ENCODE measurements around the gene IFT57.

The IFT57 gene

DNA sequence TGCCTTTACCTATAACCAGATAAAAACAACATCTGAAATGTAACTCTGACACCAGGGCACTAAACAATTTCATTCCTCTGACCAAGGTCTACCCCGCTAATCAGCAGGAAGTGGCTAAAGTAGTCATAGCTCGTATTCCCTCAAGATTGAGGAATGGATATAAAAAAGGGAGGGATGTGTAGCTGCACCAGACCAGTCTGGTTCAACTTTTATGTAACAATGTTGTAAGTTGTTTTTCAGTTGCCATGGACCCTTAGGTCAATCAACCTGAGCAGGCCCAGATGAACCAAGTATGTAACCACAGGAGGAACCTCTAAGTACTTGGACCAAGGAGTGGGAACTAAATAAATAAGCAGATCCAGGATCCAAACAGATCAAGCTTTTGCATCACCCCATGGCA, 28.4 kb upstream of the IFT57 start:
- TF ChIP-seq, protein P1, sequence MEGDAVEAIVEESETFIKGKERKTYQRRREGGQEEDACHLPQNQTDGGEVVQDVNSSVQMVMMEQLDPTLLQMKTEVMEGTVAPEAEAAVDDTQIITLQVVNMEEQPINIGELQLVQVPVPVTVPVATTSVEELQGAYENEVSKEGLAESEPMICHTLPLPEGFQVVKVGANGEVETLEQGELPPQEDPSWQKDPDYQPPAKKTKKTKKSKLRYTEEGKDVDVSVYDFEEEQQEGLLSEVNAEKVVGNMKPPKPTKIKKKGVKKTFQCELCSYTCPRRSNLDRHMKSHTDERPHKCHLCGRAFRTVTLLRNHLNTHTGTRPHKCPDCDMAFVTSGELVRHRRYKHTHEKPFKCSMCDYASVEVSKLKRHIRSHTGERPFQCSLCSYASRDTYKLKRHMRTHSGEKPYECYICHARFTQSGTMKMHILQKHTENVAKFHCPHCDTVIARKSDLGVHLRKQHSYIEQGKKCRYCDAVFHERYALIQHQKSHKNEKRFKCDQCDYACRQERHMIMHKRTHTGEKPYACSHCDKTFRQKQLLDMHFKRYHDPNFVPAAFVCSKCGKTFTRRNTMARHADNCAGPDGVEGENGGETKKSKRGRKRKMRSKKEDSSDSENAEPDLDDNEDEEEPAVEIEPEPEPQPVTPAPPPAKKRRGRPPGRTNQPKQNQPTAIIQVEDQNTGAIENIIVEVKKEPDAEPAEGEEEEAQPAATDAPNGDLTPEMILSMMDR (conservative IDR thresholded peaks at IDR 0.05; ENCODE audit: low read depth, low read length), result no peak
- no peak for DNase-seq (ENCODE audit: low read depth)
- H3K4me3 ChIP-seq (ENCODE audit: low read length), result no peak overlapping the region

DNA sequence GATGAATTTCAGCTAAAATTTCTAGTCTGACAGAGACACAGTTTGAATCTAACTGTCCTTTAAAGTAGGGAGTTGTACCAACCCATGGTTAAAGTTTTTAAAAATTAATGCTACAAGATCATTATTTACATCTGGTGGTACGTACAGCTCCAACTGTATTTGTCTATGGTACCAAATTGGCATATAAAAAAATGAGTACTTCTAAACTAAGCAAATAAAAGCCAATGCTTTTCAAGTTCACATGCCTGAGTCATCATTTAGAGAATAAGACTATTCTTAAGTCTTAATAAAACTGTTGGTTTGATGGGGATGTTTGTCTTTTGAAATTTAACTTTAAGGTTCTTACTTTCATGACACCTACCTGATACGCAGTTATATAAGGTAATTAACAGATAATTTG, 21.0 kb upstream of the IFT57 start:
- H3K4me3 ChIP-seq (ENCODE audit: low read length), result no peak overlapping the region
- TF ChIP-seq, protein P1 (conservative IDR thresholded peaks at IDR 0.05; ENCODE audit: low read depth, low read length), result no peak
- DNase-seq (ENCODE audit: low read depth), result no peak

DNA sequence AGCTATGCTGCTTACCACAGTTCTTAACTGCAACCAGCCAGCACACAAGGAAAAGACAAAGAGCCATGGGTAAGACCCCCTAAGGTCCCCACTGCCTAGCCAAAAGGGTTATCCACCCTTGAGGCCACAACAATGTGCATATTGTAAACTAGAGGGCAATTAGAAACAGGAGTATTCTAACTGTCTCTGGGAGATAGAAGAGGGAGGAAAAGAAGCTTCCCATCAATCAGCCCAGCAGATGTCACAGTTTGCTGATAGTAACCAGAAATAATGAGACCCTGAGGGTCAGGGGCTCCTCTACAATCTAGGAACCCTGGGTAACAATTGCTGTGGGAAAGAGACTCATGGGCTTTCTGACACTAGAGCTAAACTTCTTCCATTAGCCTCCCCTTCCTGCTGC, 20.6 kb upstream of the IFT57 start:
- no peak overlapping the region for H3K4me3 ChIP-seq (ENCODE audit: low read length)
- DNase-seq (ENCODE audit: low read depth), result no peak
- TF ChIP-seq, protein P1 (conservative IDR thresholded peaks at IDR 0.05; ENCODE audit: low read depth, low read length), result no peak

DNA sequence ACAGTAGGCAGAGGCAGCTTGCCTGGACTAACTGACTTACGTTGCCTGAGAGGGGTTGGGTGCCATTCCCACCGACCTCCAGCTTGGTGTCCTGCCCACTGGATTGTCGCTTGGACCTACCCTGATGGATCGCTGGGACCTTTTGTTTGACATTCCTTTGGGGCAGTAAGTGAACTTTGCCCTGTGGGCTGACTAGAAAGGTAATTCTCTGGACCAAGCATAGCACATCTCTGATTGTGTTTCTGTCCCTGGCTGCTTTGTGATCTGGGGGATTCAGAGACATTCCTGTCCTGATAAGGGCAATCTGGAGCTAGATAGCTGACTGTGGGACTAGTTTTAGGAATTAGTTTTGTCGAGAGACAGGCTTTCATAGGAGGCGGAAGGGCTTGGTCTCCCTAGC, 19.5 kb upstream of the IFT57 start:
- no peak for DNase-seq (ENCODE audit: low read depth)

DNA sequence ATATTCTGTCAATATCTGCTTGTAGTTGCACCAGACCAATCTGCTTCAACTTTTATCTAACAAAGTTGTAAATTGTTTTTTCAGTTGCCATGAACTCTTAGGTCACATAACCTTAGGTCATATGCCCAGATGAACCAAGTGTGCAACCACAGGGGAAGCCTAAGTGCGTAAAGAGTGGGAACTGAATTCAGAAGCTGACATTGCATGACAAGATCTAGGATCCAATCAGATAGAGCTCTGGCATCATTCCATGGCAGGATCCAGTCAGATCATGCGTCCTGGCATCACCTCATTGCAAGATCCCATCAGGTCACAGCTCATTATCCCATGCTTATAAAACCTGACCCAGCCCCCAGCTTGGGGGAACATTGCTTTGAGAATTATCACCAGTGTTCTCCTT, 18.9 kb upstream of the IFT57 start:
- TF ChIP-seq, protein P1 (conservative IDR thresholded peaks at IDR 0.05; ENCODE audit: low read depth, low read length), result no peak
- DNase-seq (ENCODE audit: low read depth), result no peak
- H3K4me3 ChIP-seq (ENCODE audit: low read length), result no peak overlapping the region

More for the DNA sequence above, 19.5 kb upstream of the IFT57 start:
- TF ChIP-seq, protein P1 (conservative IDR thresholded peaks at IDR 0.05; ENCODE audit: low read depth, low read length), result no peak
- no peak overlapping the region for H3K4me3 ChIP-seq (ENCODE audit: low read length)

DNA sequence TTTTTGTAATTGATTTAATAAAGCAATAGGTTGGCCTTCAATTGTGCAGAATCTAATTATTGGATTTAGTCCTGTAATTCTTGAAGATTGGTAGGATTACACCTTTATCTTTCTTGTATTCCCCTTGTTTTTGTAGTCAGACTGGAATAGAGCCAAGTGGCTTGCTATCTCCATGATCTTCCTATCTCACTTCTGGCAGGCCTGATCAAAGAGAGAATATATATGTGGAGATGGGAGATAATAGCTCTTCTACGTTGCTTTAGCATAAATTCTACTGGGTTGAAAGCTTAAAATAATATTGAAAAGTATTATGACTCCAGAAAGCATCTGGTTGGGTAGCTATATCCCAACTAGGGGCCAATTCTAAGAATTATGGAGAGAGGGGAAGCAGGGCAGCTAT, 16.9 kb upstream of the IFT57 start:
- TF ChIP-seq, protein P1 (conservative IDR thresholded peaks at IDR 0.05; ENCODE audit: low read depth, low read length), result no peak
- no peak for DNase-seq (ENCODE audit: low read depth)

DNA sequence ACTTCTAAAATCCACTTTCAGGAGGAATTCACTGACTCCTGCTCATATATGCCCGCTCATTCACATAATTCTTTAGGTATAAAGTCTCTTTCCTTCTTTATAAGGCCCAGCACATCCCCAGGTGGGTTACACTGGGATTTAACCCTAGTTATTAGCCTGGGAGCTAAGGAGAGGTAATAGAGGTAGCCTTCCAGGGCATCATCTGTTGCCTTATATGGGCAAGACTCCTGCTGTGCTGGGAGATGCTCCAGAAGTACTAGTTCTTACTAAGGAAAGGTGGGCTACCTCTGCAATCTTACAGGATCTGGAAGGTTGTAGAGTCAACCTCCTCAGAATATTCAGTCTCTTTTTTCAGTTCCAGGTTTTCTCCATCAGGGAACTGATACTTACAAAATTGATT, 13.1 kb upstream of the IFT57 start:
- TF ChIP-seq, protein P1 (conservative IDR thresholded peaks at IDR 0.05; ENCODE audit: low read depth, low read length), result no peak
- DNase-seq (ENCODE audit: low read depth), result no peak
- H3K4me3 ChIP-seq (ENCODE audit: low read length), result no peak overlapping the region

More for the DNA sequence above, 16.9 kb upstream of the IFT57 start:
- H3K4me3 ChIP-seq (ENCODE audit: low read length), result no peak overlapping the region
